Stimulated activated CD8-positive, alpha-beta memory T cell treated with anti-CD3 and anti-CD28 coated beads, Interleukin-12 subunit alpha, Interleukin-12 subunit beta, amount 100 ng/mL, for 24 hours (primary cell): ENCODE data around the gene AHSA1.
A peak's percentile ranks its signal among the peaks of the same experiment; 100 is the strongest.
"Not testable (repeated sequence)": the region's sequence is repeated elsewhere in the genome, so short reads cannot be mapped to it uniquely, and the experiment has no call there.

Experiments
- DNase-seq: peaks from one replicate; pipeline ENCODE4 v3.0.0-alpha.2; 2020; ENCODE audit errors: extremely low read depth

Gene AHSA1

DNA sequence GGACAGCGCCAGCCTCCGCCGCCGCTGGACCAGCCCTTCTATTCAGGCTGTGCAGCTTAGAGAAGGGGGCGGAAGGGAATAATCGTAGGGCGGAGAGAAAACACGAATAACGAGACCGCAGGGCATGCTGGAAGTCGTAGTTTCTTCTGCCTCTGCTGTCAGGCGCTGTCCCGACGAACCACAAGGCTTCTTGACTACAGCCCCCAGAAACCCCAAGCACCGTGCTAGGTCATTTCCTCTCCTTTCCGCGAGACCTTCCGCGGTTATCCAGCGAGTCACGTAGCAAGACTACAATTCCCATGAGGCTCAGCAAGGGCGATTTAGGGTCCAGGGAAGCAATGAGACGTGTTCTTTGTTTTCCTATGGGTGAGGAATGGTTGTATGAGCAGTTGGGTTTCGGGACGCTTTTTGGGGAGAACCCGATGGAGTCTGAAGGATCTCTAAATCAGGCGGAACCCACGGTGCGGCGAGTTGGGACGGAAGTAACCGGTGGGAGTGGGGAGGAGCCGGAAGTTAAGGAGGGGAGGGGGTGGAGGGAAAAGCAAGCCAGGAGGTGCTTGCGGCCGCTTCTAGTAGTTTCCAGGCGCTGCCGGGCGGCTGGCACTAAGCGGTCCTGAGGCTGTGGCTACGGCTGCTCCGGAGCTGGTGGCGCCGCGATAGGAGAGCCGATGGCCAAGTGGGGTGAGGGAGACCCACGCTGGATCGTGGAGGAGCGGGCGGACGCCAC lies at the start of gene AHSA1, which contains the start of gene VIPAS39:
Gene AHSA1, plus strand, starts transcription at position 572 of the 727 bp plus-strand sequence. Its CDS starts 97 bp downstream, at position 669.
Gene VIPAS39, minus strand, starts transcription at position 80 of the 727 bp plus-strand sequence. CDS start 3,499 bp downstream, outside the sequence.
- DNase-seq, result peak; percentile 86

DNA sequence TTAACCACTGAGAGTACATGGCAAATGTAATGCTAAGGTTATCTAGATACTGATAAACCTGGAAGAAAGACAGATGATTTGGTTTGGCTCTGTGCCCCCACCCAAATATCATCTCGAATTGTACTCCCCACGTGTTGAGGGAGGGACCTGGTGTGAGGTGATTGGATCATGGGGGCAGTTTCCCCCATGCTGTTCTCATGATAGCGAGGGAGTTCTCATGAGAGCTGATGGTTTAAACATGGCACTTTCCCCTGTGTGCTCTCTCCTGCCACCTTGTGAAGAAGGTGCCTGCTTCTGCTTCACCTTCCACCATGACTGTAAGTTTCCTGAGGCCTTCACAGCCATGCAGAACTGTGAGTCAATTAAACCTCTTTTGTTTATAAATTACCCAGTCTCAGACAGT lies 48.8 kb upstream of the AHSA1 start:
- no peak for DNase-seq

DNA sequence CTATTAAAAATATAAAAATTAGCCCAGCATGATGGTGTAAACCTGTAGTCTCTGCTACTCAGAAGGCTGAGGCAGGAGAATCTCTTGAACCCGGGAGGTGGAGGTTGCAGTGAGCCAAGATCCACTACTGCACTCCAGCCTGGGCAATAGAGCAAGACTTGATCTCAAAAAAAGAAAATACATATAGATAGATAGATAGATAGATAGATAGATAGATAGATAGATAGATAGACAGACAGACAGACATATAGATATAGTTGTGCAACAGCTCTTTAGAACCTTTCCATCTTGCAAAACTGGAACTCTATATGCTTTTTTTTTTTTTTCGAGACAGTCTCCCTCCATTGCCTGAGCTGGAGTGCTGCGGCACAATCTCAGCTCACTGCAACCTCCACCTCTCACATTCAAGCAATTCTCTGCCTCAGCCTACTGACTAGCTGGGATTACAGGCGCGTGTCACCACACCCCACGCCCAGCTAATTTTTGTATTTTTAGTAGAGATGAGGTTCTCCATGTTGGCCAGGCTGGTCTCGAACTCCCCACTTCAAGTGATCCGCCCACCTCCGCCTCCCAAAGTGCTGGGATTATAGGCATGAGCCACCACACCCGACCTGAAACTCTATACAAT lies 42.4 kb upstream of the AHSA1 start:
- not testable (repeated sequence) for DNase-seq

DNA sequence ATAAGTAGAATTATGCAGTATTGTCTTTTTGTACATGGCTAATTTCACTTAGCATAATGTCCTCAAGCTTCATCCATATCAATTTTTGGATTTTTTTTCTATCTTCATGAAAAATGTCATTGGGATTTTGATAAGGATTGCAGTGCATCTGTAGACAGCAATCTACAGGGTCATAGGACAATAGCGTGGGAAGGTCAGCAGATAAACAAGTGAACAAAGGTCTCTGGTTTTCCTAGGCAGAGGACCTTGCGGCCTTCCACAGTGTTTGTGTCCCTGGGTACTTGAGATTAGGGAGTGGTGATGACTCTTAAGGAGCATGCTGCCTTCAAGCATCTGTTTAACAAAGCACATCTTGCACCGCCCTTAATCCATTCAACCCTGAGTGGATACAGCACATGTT lies 41.8 kb upstream of the AHSA1 start:
- not testable (repeated sequence) for DNase-seq

DNA sequence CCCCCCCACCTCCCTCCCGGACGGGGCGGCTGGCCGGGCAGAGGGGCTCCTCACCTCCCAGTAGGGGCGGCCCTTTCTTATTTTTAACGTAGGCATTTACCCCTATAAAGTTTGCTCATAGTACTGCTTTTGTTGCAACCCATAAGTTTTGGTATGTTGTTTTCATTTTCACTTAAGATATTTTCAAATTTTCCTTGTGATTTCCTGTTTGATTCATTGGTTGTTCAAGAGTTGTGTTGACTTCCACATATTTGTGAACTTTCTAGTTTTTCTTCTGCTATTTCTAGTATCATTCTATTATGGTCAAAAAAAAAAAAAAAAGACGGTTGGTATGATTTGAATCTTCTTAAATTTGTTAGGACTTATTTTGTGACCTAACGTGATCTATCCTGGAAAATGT lies 41.1 kb upstream of the AHSA1 start:
- no peak for DNase-seq

DNA sequence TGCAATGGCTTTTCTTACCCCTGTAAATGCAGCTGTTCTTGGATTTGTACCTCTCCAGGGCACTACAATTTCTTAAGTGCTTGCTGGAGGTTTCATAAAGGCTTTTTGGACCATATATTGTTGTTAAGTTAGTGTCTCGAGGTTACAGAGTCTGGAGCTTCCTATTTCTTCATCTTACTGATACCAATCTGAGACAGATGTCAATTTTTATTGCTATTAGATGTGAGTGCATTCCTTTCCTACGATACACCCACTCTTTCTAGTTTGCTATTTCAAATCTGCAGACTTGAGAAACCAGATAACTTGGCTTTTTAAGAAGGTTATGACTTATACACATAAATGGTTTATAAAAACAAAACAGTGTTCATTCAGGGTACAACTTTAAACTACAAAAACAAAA lies 36.7 kb upstream of the AHSA1 start:
- no peak for DNase-seq

DNA sequence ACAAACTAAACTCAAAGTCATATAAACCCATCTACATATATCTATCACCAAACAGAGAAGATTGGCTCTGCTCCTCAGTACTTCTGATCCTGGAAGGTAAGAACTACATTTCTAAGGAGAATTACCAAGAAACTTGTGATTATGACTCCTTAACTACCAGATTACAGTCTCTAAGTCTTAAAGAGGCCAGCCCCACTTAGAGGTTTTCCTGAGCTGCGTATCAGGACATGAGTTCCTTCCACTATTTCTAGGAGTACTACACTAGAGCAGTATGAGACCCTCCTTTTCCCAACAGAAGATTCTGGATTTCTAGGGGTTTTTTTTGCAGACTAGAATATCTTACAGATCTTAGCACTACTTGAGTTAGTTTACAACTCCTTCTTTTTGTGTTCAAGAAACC lies 34.5 kb upstream of the AHSA1 start, which contains the start of gene NOXRED1:
Gene NOXRED1, minus strand, starts transcription at position 101 of the 400 bp plus-strand sequence. CDS start 634 bp downstream, outside the sequence.
- no peak for DNase-seq

DNA sequence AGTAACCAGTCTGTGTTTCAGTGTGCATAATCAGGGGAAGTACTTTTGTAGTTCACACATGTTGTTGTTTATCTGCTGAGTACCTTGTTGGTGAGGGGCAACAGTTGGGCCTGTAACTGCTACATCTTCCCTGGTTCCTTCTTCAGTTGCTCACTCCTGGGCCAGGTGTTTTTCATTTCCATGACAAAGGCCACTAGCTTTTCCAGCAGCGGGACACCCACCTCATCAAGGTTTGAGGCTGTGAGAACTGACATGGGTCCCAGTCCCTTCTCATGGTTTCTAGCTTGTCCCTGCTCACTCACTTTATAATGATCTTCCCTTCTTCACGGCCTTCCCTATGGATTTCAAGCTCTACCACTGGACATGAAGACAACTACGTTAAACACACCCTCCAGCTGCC lies 33.0 kb upstream of the AHSA1 start:
- no peak for DNase-seq

DNA sequence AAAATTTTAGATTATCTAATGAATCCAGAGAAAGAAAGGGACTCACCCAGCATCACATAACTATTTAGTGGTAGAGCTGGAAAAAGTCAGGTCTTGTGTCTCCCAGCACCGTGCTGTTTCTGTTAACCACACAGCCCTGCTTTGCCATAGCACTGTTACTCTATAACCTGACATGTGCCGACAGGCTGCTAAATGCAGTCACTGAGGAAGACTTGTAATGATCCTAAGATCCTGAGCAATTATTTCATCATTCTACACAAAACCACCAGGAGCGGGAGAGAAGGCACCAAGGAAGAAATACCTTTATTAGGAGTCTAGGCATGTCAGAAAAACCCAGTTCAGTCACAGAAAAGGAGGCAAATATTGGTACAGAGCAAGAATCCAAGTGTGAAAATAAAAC lies 31.5 kb upstream of the AHSA1 start:
- DNase-seq, result no peak

DNA sequence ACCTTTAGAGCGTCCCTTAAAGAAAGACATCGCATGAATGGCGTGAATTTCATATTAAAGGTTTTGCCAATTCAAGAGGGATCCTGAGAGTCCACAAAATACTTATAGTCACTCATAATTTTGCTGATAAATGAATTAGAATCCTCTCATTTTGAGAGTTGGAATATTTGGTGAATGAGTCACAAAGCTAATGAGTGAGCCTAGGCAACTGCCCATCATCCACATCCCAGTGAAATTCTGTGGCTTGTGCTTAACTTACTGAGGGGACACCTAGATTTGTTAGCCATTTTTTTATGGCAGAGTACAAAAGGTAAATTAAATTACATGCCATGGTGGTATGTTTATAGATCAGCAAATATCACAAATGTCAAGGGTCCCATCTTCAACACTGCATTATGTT lies 21.9 kb upstream of the AHSA1 start:
- DNase-seq, result no peak

DNA sequence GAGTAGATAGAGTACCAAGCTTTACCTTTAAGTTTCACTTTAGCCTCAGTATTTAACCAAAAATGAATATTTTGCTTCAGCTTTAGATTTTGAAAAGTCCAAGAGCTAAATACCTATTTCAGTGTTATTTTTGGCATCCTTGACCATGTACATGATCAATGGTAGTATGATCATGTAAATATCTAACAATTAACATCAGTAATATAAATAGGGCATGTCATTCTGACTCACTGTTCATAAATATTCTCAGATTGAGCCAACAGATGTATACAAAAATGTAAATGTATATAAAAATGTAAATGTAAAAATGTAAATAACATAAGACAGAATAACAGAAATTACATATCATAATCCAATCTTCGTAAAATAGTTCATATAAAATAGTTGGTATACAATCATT lies 19.3 kb upstream of the AHSA1 start:
- DNase-seq, result no peak

DNA sequence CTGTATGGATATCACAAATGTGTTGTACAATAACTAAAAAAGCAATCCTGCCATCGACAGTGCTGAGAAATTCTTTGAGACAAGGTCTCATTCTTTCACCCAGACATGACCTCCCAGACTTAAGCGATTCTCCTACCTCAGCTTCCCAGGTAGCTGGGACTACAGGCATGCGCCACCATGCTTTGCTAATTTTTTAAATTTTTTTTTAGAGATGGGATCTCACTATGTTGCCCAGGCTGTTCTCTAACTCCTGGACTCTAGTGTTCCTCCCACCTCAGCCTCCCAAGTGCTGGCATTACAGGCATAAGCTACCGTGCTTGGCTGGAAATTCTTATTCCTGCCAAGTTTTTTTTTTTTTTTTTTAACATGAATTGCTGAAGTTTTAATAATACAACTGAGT lies 18.0 kb upstream of the AHSA1 start:
- no peak for DNase-seq

DNA sequence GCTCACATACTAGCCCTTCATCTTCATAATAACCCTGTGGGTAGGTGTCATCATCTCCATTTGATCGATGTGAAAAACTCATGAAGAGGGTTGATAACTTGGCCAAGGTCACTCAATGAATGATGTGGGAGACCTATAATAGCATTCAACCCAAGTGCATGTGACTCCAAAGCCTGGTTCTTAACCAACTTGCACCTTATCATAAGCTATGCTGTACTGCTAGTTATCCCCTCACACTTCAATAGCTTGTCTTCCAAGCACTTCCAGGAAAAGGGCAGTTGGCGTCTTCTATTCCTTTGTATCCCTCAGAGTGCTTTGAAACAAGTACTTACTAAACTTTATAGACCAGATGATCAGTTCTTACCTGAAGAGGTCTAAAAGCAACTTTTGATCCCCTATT lies 15.7 kb upstream of the AHSA1 start:
- DNase-seq, result no peak

DNA sequence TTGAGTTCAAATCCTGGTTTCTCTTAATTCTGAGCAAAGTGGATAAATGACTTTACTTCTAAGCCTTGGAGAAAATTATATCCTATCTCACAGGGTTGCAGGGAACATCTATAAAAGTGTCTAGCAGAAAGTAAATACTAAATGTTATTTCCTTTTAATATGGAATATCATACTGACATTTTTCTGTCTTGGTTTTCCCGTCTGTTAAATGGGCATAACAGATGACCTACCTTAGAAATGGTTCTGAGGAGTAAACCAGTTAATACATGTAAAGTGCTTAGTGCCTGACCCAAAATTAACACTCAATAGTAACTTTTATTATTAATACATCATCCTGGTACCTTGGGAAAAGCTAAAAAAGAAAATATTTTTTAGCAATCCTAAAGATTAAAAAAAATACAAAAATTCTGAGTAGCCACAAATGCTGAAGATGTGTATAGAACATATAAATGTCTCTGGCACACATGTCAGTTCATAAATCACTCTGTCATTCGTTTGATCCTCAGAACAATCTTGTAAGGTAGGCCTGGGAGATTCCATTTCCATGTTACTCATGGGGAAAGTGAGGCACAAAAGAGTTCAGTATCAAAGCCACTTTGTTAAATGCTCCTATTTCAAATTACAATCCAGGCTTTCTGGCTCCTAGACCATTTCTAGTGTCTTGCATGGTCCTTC lies 1.8 kb upstream of the AHSA1 start:
- DNase-seq, result no peak

DNA sequence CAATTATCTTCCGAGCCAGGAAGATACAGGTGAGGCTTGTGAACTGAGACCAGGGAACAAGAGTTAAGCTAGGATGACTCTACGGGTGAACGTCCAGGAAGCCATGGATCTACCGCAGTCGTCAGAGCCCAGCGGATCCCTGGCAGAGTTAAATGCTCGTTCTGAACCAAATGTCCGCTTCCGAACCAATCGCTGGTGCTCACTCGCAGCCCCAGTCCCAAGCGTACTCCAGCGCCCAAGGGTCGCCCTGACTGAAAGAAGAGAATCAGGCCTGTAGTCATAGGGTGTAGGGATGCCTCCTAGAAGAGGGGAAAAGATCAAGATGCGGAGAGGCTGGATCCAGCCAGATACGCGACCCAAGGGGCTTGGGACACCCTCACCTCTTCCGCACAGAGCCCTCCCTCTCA lies 775 bp upstream of the AHSA1 start:
- no peak for DNase-seq

DNA sequence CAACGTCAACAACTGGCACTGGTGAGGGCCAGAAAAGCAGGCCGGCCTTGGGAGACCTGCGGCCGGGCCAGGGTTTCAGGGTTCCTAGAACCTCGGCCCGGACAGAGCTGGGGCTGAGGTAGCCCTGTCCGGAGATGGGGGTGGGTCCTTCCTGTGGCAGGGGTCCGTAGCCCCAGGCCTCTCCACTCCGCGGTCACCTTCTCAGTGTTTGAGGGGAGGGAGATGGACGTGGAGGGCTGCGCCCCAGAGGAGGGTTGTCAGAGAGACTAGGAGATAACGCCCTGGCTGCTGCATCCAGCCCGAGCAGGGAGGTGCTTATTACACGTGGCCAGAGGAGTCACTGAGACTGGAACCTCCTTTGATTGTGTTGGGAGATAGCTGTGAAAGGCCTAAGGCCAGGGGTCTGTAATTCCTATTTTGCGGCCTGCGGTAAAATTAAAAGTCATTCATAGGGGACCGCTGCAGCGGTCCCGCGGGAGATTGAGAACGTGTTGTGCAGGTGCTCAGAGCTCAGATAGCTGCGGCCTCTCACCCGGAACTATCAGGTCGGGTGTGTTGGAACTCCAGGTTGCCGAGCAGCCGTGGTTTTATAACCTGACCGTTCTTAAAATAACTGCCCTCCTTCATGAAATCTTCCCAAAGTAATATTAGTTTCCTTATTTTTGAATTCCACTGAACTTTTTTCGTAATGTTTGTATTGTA lies 507 bp downstream of the AHSA1 start:
- peak; percentile 9 for DNase-seq

DNA sequence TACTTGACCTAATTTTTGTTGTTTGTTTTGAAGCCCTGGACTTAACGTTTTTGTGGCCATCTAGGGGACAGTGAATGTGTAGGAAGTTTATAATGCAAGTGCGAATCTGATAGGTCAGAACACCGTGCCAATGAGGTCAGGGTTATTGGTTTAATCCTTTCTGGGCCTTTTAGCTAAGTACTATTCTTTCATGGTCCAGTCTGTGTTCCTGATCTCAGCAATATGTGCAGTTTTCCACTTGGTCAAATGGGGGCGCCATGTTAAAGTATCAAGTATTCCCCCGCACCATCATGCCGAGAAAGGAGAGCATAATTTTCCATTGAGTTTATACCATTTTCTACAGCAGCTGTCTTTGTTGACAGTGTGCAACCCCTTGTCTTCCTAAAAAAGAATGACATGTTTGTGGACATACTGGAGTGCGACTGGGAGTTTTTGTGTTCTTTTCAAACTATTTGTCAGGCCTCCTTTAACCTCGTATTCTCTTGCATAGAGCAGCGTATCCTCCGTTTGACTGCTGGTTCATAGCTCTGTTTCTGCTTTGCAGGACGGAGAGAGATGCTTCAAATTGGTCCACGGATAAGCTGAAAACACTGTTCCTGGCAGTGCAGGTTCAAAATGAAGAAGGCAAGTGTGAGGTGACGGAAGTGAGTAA lies 1.3 kb downstream of the AHSA1 start:
- DNase-seq, result no peak

DNA sequence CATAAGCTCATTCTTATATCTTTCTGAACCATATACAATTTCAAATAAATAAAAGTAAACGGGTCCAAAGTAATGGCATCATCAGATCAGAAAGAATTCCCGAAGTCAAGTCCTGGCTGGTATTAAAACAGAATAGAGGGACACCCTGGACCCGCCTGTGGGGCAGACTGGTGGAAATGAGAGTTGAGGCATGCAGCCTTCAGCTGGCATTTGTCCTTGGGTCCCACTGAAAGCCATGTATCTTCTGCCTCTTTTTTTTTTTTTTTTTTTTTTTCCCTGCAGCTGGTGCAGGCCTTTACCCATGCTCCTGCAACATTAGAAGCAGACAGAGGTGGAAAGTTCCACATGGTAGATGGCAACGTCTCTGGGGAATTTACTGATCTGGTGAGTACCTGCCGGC lies 9.9 kb downstream of the AHSA1 start:
- no peak for DNase-seq

DNA sequence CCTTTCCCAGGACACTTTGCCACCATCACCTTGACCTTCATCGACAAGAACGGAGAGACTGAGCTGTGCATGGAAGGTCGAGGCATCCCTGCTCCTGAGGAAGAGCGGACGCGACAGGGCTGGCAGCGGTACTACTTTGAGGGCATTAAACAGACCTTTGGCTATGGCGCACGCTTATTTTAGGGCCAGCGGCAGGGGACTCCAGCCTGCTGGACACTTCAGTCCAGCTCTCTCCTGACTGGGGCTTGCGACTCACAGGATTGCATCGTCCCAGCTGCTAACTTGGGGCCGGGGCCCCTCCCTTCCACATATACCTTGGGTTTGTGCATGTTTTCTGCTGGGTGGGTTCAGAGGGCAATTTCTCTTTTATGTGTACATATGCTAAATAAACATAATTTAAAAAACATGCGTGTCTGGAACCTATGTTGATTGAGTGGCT lies 11.2 kb downstream of the AHSA1 start:
- DNase-seq, result no peak

DNA sequence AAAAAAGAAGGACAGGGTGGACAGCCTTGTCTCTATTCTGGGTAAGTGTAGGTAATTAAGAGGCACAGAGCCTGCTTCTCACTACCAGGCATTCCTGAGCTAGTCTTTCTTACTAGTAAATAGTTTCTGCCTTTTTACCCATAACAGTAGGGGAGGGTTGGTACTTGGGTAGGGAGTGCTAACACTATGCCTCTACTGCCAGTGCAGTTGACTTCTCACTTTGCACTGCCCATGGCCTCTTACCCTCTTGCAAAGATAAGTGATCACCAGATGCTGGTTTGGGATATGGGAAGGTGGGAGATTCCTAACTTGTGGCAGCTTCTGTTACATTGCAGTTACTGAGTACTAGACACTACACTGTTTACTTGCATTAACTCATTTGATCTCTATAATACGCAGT lies 11.6 kb downstream of the AHSA1 start:
- DNase-seq, result no peak

DNA sequence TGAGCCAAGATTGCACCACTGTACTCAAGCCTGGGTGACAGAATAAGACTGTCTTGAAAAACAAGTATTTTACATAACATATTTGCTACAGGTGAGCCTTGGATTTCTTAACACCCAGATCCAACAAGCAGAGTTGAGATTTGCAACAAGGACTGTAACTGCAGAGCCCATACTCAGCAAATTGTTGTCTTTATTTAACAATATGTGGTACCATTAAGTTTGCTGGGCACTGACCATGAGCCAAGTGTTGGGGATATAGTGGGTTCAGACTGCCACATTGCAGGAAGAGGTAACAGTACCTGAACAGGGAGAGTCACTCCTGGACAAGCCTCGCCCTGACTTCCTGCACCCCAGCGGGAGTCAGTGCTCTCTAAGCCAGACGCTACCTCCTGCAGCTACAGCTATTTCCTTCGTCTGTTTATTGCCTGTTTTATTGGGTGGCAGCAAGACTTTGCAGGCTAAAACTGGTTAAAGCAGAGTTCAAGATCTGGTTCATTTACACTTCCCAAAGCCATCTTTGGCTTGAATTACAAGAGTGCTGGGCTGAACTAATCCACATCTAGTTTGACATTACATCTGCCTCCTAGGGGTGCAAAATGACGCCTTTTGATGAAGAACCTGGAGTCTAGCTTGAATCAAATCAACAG lies 12.5 kb downstream of the AHSA1 start:
- DNase-seq, result no peak
